Measurements from ENCODE around the gene NID2. TPM values are rescaled to one million over a fixed set of nuclear protein-coding genes. Genes with fewer than 3 reads are reported as not detected.

Gene NID2
- total RNA-seq, 1 experiment from 2014 or later, result 12.6 TPM

DNA sequence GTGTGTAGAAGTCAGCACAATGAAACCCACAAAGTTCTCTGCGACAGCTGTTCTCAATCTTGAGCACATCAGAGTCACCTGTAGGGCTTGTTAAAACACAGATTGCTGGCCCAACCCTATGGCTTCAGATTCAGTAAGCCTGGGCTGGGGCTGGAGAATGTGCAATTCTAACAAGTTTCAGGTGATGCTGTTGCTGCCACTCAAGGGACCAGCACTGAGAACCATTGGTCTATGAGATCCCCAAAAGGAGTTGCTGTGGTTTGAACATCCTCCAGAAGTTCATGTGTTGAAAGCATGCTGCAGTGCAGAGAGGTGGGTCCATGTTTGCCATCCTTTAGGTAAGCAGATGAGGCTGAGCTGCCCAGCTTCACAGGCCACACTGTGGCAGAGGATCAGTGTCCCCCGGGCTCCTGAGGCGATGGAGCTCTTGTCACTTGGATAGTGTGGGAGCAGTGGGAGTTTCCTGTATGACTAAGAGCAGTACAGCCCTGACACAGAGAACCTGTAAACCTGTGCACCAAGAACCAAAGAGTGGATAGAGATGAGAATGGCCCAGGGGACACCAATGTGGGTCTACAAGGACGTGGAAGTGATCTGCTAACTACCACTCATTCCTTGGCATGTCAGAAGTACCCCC is 87.5 kb downstream of the NID2 start:
- no peaks in the 10 kb centered on the region for H3K9me3 ChIP-seq (ENCODE audit: low read depth, low read length, poor library complexity, severe bottlenecking)
- BruUV-seq (replicated peaks), result no TSS peak
- DNase-seq (ENCODE audit: low spot score), result no peak
- intact Hi-C loops (cut with micrococcal nuclease; ENCODE audit: unreplicated experiment), result no loop called here
- no peaks in the 10 kb centered on the region for H3K4me1 ChIP-seq (ENCODE audit: insufficient read depth, low read length, poor library complexity, severe bottlenecking)
- H3K27ac ChIP-seq (ENCODE audit: low read depth, low read length, poor library complexity, severe bottlenecking), result no peak overlapping the region
- no peaks in the 10 kb centered on the region for H3K36me3 ChIP-seq (ENCODE audit: insufficient read depth, low read length, poor library complexity, severe bottlenecking)
- ChIA-PET CTCF (interaction anchor here (0.6 kb wide), 1 partner anchor 10 kb away, joined by 3 read pairs; no protein-coding TSS in a partner anchor), POLR2A (ENCODE audit: low non-redundant PET) (no interaction called here)
- no peak overlapping the region for H3K4me3 ChIP-seq (ENCODE audit: low read depth, low read length, poor library complexity, severe bottlenecking)
- TF ChIP-seq, protein P1, sequence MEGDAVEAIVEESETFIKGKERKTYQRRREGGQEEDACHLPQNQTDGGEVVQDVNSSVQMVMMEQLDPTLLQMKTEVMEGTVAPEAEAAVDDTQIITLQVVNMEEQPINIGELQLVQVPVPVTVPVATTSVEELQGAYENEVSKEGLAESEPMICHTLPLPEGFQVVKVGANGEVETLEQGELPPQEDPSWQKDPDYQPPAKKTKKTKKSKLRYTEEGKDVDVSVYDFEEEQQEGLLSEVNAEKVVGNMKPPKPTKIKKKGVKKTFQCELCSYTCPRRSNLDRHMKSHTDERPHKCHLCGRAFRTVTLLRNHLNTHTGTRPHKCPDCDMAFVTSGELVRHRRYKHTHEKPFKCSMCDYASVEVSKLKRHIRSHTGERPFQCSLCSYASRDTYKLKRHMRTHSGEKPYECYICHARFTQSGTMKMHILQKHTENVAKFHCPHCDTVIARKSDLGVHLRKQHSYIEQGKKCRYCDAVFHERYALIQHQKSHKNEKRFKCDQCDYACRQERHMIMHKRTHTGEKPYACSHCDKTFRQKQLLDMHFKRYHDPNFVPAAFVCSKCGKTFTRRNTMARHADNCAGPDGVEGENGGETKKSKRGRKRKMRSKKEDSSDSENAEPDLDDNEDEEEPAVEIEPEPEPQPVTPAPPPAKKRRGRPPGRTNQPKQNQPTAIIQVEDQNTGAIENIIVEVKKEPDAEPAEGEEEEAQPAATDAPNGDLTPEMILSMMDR (conservative IDR thresholded peaks at IDR 0.05; ENCODE audit: low read depth, low read length), result no peak
- no peak for TF ChIP-seq EZH2 (IDR thresholded peaks at IDR 0.05; ENCODE audit: borderline replicate concordance, low read depth, low read length, poor library complexity, severe bottlenecking)
- no peaks in the 10 kb centered on the region for H3K27me3 ChIP-seq (replicated peaks; ENCODE audit: insufficient read depth, low read depth, low read length, poor library complexity)

DNA sequence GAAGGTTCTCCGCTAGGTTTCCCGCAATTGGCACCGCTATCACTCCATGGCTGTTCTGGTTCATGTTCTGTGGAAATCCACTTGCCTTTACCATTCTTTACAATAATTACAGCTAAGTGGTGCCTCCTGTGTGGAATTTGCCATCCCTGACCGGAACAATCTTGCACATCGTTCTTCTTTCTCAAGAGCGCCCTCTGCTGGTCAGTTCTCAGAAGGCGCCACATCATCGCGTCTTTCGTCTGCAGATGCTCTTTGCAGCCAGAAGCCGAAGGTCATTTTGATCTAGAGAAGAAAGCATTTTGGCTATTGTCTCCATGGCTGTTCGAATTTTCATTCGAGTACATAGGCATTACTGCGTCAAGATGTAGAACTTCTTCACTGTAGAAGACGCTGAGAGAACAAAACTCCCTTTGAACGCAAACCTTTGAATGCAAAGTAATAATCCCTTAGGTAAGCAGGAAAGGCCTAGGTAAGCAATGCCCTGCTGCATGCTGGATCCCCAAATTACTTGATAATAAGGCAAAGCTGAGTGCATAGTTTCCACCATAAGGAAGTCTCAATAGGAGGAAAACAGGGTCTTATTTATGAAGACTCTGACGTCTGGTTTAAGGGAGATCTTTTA is 89.7 kb downstream of the NID2 start:
- Histone ChIP-seq H3K4me3 (ENCODE audit: low read depth, low read length, poor library complexity, severe bottlenecking) (no peak overlapping the region), H3K9me3 (ENCODE audit: low read depth, low read length, poor library complexity, severe bottlenecking) (no peaks in the 10 kb centered on the region), H3K27me3 (replicated peaks; ENCODE audit: insufficient read depth, low read depth, low read length, poor library complexity) (no peaks in the 10 kb centered on the region), H3K4me1 (ENCODE audit: insufficient read depth, low read length, poor library complexity, severe bottlenecking) (no peaks in the 10 kb centered on the region), H3K27ac (ENCODE audit: low read depth, low read length, poor library complexity, severe bottlenecking) (no peak overlapping the region), H3K36me3 (ENCODE audit: insufficient read depth, low read length, poor library complexity, severe bottlenecking) (no peaks in the 10 kb centered on the region)
- ChIA-PET CTCF (interaction anchor here (0.6 to 1.5 kb wide), 6 partner anchors 9 to 199 kb away, joined by 3 to 4 read pairs (median 3); no protein-coding TSS in a partner anchor), POLR2A (ENCODE audit: low non-redundant PET) (no interaction called here)
- no TSS peak for BruUV-seq (replicated peaks)
- no peak for TF ChIP-seq EZH2 (IDR thresholded peaks at IDR 0.05; ENCODE audit: borderline replicate concordance, low read depth, low read length, poor library complexity, severe bottlenecking)
- TF ChIP-seq, protein P1 (conservative IDR thresholded peaks at IDR 0.05; ENCODE audit: low read depth, low read length), result peak; percentile 97
- intact Hi-C loops (cut with micrococcal nuclease; ENCODE audit: unreplicated experiment), result loop anchor here (1.0 to 2.0 kb wide), 2 partner anchors 196 to 696 kb away; no protein-coding TSS in a partner anchor
- DNase-seq (ENCODE audit: low spot score), result peak; percentile 83

DNA sequence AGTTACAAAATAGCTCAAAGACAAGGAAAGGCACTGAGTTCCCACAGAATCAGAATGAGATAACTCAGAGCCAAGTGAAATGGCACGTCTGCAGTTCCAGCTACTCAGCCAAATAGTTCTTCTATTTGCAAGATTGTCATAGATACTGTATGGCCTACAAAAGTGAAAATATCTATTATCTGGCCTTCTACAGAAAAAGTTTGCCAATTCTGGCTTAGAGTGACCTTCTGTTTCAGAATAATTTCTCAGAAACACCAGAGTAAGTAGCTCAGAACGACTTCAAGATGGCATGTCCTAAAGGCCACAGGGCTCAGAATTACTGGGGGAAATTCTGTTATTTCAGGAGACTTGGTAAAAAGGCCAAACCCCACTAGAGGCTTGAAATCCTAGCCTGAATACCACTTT is 90.2 kb downstream of the NID2 start:
- DNase-seq (ENCODE audit: low spot score), result no peak
- TF ChIP-seq, protein P1 (conservative IDR thresholded peaks at IDR 0.05; ENCODE audit: low read depth, low read length), result no peak
- no peak for TF ChIP-seq EZH2 (IDR thresholded peaks at IDR 0.05; ENCODE audit: borderline replicate concordance, low read depth, low read length, poor library complexity, severe bottlenecking)
- H3K27me3 ChIP-seq (replicated peaks; ENCODE audit: insufficient read depth, low read depth, low read length, poor library complexity), result no peaks in the 10 kb centered on the region
- no peak overlapping the region for H3K27ac ChIP-seq (ENCODE audit: low read depth, low read length, poor library complexity, severe bottlenecking)
- ChIA-PET POLR2A (ENCODE audit: low non-redundant PET) (no interaction called here), CTCF (interaction anchor here (0.6 to 1.5 kb wide), 5 partner anchors 9 to 198 kb away, joined by 3 to 4 read pairs (median 3); no protein-coding TSS in a partner anchor)
- no peak overlapping the region for H3K4me3 ChIP-seq (ENCODE audit: low read depth, low read length, poor library complexity, severe bottlenecking)
- BruUV-seq (replicated peaks), result no TSS peak
- no peaks in the 10 kb centered on the region for H3K9me3 ChIP-seq (ENCODE audit: low read depth, low read length, poor library complexity, severe bottlenecking)
- no peaks in the 10 kb centered on the region for H3K4me1 ChIP-seq (ENCODE audit: insufficient read depth, low read length, poor library complexity, severe bottlenecking)
- intact Hi-C loops (cut with micrococcal nuclease; ENCODE audit: unreplicated experiment), result loop anchor here (1.0 to 2.0 kb wide), 2 partner anchors 196 to 695 kb away; no protein-coding TSS in a partner anchor
- no peaks in the 10 kb centered on the region for H3K36me3 ChIP-seq (ENCODE audit: insufficient read depth, low read length, poor library complexity, severe bottlenecking)

Measured in A673 (cell line).